Activated T-cell treated with anti-CD3 and anti-CD28 coated beads for 1 hour (primary cell): ENCODE results near the gene ENSA.
A peak's percentile ranks its signal among the peaks of the same experiment; 100 is the strongest.
"Not testable (repeated sequence)": the region's sequence is repeated elsewhere in the genome, so short reads cannot be mapped to it uniquely, and the experiment has no call there.

Experiments used
- DNase-seq: peaks from one replicate; pipeline ENCODE4 v3.0.0-alpha.2; 2020; ENCODE audit warnings: low read depth

Gene ENSA, protein sequence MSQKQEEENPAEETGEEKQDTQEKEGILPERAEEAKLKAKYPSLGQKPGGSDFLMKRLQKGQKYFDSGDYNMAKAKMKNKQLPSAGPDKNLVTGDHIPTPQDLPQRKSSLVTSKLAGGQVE

DNA sequence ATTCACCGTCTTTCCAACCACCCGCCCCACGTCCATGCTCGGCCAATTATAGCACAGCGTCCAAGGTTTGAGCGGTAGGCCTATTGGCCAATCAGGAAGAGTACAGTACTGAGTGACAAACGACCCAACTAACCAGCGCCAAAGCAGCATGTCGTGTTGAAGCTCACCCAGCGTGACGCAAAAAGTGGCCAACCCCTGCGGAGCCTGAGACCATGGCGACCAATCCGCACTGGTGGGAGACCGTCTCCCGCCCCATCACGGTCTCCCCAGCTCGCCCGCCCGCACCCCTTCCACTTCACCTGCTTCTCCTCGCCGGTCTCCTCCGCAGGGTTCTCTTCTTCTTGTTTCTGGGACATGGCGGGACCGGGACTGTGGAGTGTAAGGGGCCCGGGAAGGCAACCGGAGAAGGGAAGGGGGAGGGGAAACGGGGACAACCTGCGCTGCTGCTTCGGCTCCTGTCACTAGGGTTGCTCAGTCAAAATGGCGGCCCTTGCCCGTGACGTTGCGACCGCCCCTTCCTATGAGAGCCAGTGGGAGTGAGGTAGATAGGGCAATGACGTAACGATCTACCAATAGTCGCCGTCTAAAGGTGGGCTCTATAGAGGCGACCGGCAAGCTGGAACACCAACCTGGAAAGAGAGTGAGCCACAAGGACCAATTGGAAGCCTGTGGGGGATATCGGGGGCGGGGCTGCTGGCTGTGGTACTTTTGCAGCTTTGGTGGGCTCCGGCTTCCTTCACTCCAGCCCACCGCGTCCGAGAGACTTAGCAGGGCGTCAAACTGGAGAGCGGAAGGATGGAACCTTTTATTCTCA, at the start of gene ENSA:
ENSA (minus strand) TSS at position 498 of the 814 bp plus-strand sequence; CDS start at position 356, 142 bp downstream.
- peak; percentile 85 for DNase-seq

DNA sequence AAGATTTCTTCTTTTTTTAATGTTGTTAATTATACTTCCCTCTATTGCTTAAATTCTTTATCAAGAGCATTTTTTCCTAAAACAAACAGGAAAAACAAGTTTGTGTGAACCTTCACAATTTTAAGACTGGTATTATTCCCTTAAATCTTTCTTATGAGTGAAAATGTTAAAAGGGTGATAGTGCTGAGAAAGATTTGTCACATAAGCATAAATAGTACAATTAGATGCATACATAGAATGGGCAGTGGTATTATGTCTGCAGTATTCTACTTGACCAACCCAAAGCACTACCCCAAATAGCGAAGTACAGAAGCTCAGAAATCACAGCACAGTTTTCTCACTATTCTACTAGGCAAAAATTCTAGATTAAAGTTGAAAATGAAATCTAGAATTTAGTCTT, 49.6 kb upstream of the ENSA start:
- no peak for DNase-seq

DNA sequence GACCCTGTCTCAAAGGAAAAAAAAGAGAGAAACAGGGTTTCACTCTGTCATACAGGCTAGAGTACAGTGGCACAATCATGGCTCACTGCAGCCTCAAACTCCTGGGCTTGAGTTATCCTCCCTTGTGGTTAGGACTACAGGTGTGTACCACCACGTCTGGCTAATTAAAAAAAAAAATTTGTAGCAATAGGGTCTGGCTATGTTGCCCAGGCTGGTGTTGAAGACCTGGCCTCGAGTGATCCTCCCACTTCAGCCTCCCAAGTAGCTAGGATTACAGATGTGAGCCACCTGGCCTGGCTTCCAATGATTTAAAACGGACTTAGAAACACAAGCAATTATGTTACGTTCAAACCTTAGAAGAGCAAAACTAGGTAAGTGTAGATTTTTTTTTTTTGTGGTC, 45.5 kb upstream of the ENSA start:
- DNase-seq: no peak

DNA sequence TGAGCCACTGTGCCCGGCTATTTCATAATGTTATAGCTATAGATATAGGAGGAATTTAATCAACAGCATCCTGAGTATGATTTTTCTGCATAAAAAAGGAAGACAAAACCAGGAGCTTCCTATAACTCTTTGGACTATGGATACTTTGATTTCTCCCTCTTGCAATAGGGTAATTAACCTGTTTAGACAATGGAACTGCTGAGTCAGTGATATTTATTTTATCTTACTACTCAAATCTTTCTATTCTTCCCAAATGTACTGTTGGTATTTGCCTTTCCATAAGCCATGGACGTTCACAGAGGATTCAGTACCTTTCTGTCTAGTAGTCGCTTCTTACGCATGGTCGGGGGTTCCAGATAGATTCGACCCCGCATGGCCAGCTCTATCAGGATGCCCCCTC, 33.9 kb upstream of the ENSA start:
- no peak for DNase-seq

DNA sequence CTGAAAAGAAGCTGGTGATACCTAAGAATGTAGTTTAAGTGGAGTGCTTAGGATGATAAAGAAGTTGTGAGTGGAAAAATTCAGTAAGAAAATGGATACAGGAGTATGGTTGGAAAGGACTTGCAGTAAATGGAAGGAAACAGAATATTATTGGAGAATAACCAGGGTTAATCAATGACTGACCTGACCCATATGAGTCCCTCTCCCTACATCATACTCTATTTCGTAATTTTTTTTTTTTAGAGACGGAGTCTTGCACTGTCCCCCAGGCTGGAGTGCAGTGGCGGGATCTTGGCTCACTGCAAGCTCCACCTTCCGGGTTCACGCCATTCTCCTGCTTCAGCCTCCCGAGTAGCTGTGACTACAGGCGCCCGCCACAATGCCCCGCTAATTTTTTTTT, 33.4 kb upstream of the ENSA start:
- no peak for DNase-seq

DNA sequence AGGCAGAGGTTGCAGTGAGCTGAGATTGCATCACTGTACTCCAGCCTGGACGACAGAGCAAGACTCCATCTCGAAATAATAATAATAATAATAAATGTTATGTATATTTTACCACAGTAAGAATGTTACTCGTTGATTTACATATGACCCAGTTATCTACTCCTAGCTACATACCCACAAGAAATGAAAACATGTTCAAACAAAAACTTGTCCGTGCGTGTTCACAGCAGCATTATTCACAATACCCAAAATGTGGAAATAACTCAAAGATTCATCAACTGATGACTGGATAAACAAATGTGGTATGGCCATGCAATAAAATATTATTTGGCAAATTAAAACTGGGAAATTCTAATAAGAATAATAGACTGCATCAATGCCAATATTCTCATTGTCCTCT, 31.7 kb upstream of the ENSA start:
- DNase-seq: no peak

DNA sequence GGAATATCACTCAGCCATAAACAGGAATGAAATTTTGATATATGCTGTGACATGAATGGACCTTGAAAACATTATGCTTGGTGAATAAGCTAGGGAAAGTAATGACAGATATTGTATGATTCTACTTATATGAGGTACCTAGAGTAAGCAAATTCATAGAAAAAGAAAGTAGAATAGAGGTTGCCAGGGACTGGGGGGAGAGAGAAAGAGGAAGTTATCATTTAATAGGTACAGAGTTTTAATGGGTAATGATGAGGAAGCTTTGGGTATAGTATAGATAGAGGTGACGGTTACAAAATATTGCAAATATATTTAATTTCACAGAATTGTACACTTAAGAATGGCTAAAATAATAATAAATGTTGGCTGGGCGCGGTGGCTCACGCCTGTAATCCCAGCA, 31.2 kb upstream of the ENSA start:
- no peak for DNase-seq

DNA sequence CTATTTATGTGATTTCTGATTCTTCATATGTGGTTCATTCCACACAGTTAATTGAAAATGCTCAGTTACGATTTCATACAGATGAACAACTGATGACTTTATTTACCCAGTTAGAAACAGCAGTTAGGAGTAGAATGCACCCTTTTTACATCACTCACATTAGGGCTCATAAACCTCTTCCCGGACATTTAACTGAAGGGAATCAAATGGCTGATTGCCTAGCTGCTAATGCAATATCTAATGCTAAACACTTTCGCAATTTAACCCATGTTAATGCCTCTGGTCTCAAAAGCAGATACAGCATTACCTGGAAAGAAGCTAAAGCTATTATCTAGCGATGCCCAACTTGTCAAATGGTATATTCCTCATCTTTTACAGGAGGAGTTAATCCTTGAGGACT, 27.7 kb upstream of the ENSA start:
- DNase-seq: not testable (repeated sequence)

DNA sequence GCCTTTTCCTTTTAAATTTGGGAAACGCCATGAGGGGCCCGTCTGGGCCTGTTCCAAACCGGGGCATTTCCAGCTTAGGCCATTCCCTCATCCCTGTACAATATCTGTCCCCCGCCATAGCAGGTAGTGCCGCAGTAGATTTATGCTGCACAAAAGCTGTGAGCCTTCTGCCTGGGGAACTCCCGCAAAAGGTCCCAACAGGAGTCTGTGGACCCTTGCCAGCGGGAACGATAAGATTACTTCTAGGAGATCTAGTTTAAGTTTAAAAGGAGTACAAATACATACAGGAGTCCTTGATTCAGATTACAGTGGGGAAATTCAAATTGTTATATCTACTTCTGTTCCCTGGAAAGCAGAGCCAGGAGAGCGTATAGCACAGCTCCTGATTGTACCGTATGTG, 25.2 kb upstream of the ENSA start:
- DNase-seq: not testable (repeated sequence)

DNA sequence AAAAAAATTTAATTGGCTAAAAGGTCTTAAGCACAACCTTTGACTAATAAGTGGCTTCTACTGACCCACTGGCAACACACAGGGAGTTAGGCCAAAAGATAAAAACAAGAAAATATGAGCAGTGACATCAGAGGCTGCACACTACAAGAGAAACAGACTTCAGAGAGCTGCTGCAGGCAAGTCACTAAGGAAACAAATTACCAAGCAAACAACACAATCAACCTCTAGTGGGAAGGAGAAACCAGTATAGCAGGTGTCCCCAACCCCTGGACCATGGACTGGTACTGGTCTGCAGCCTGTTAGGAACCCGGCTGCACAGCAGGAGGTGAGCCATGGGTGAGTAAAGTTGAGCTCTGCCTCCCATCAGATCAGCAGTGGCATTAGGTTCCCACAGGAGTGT, 20.8 kb upstream of the ENSA start:
- no peak for DNase-seq

DNA sequence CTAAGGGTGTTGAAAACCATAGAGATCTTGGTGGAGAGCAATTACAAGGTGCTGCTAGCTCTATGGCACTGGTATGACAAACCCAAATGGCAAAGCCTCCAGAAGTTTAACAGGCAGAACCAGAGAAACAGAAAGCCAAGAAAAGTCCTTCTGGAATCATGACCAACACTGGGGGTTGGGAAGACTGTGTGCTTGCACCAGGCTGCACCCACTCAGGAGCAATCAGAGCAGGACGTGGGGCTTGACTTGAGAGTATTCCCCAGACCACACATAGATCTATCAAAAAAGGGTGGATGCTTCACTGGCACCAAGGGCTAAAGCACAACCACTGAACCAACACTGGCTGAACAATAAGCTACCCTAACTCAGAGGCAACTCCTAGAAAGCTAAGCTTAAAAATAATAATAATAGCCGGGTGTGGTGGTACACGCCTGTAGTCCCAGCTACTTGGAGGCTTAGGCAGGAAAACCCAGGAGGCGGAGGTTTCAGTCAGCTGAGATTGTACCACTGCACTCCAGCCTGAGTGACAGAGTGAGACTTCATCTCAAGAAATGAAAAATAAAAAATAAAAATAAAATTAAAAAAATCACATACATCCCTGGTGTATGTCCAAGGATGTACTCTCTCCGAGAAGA, 20.1 kb upstream of the ENSA start:
- no peak for DNase-seq

DNA sequence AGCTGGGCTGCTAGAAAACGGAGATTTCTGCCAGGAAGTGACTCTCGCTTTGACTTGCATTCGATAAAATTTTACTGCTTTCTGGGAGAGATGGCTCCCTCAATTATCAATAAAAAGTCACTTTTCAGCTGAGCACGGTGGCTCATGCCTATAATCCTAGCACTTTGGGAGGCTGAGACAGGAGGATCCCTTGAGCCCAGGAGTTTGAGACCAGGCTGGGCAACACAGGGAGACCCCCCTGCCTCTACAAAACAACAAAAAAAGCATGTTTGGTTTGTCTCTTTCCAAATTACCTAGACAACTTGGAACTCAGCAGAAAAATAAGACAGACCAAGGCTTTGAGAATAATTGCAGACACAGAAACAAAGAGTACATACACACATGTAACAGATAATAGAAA, 12.9 kb upstream of the ENSA start:
- no peak for DNase-seq

DNA sequence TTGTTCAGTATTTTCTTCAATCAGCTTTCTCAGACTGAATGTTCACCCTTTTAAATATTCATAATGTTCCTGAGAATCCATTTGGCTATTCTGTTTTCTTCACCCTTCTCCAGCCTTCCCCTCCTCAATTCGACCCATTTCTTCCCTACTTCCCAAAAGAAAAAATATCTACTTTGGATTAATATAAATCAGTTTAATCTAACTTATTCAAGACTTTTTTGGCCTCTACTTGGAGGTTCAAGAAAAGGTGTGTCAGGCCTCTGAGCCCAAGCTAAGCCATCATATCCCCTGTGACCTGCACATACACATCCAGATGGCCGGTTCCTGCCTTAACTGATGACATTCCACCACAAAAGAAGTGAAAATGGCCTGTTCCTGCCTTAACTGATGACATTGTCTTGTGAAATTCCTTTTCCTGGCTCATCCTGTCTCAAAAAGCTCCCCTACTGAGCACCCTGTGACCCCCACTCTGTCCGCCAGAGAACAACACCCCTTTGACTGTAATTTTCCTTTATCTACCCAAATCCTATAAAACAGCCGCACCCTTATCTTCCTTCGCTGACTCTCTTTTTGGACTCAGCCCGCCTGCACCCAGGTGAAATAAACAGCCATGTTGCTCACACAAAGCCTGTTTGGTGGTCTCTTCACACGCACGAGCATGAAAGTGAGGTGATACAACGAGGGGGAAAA, 11.9 kb upstream of the ENSA start:
- DNase-seq: not testable (repeated sequence)

DNA sequence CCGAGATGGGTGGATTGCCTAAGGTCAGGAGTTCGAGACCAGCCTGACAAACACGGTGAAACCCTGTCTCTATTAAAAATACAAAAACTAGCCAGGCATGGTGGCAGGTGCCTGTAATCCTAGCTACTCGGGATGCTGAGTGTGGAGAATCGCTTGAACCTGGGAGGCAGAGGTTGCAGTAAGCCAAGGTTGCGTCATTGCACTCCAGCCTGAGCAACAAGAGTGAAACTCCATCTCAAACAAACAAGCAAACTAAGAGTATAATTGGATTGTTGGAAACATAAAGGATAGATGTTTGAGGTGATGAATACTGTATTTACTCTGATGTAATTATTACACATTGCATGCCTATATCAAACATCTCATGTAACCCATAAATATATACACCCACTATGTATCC, 9.0 kb upstream of the ENSA start:
- DNase-seq: not testable (repeated sequence)

DNA sequence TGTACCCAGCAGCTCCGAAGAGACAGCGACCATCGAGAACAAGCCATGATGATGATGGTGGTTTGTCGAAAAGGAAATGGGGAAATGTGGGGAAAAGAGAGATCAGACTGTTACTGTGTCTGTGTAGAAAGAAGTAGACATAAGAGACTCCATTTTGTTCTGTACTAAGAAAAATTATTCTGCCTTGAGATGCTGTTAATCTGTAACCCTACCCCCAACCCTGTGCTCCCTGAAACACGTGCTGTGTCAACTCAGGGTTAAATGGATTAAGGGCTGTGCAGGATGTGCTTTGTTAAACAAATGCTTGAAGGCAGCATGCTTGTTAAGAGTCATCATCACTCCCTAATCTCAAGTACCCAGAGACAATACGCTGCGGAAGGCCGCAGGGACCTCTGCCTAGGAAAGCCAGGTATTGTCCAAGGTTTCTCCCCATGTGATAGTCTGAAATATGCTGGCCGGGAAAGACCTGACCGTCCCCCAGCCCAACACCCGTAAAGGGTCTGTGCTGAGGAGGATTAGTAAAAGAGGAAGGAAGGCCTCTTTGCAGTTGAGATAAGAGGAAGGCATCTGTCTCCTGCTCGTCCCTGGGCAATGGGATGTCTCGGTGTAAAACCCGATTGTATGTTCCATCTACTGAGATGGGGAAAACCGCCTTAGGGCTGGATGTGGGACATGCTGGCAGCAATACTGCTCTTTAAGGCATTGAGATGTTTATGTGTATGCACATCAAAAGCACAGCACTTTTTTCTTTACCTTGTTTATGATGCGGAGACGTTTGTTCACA, 5.6 kb upstream of the ENSA start:
- not testable (repeated sequence) for DNase-seq

DNA sequence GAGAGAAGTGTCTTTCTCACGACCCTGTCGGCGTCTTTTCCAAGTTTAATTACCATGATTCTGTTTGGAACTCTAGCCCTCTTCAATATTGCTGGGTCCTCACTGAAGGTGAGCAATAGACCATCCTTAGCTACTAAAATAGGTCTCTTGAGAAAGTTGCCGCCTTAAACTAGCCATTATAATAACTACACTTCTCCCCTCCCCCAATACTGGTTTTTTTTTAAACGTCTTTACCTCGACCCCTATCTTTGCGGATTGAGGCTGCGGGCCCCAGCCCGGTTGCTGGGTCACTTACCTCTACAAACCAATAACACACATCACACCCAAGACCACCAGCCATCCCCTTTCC, 672 bp downstream of the ENSA start:
- no peak for DNase-seq

DNA sequence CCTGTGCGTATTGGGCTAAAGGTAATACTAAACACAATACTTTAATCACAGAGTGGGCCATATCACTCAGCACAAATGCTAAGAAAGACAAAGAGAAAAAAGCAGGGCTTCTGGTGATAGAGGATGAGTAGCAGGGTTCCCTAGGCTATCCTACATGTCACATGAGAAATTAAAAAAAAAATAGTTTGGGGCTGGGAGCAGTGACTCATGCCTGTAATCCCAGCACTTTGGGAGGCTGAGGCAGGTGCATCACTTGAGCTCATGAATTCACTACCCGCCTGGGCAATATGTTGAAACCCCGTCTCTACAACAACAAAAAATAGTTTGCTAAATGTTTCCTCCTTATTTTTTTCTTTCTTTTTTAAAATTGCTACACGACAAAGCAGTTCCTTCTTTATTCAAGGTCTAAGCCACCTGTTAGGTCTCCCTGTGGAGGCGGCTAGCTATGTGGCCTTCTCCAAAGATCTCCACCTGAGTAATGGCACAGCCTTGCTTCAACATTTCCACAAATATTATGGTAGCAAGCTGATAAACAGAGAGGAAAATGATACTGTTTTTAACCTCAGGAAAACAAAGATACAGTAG, 1.5 kb downstream of the ENSA start:
- DNase-seq: no peak

DNA sequence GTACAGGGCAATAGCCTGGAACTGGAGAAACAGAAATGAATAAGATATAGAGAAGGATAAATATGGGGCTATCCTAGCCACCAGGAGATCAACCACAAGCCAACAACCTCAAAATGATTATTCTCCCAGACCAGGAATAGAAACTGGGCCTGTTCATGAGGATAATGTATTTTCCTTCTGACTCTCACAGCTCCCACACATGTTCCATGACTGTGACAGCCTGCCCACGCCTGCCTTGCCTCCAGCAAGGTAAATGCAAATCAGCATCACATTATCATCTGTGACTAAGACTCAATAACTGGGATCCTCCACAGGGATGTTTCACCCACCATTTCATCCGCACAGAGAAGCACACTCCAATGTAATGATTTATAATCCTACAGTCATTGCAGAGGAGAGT, 3.3 kb downstream of the ENSA start:
- DNase-seq: no peak

DNA sequence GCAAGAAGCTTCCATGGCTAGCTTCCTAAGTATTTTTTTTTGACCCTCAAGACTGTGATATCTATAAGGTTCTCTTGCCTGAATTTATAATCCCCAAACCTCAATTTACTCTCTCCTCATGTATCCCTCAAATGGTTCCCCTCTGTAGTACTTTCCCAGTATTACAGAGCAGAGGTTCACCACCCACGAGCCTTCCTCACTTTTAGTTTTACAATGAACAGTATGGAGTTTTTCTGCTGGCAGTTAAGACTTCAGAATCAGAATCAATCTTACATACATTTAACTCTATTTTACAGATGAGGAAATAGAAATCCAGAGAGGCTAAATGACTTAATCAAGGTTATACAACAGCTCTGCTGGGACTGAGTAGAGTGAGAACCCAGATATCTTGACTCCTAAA, 4.9 kb downstream of the ENSA start:
- DNase-seq: not testable (repeated sequence)

DNA sequence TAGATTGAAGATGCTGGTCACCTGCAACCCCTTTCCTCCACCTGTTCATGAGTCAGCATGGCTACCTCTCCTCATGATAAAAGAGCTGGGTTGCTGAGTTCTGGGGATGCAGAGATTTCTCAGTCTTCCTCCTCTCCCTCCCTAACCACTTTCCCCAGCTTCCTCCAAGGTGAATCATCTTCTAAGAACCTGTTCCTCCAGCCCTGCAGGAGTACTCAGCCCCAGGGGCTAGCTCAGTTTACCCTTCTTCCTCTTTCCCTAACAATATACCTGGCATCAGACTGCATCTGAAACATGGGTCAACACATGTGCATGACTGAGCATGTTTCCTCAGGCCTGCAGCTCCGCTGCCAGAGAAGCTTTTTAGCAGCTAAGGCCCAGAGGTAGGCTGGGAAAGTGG, 5.3 kb downstream of the ENSA start:
- not testable (repeated sequence) for DNase-seq

DNA sequence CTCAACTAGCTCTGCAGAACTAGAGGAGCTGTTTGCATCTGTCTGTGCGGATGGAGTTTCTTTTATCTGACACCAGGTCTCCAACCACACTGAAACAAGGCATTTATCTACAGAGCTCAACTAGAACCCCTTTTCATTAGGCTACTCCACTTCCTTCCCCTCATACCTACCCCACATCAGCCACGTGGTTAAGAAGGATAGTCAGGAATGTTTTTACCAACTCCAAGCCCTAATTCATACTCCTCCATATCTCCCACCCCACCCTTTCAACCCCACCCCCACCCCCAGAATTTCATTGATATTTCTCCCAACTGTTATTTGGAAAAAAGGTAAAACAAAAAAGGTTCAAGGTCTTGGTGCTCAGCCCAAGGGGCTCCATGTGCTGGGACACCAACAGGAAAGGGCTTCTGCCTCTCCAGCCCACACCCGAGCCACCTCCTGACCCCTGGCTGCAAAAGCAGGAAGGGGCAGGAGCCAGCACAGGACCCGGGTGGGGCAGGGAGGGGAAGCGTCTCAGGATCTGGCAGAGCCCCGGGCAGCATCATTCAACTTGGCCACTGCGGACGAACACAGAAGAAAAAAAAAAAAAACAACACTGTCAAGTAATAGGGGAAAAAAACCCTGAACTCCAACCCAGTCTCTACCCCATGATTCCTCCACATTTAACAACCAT, 7.0 kb downstream of the ENSA start:
- no peak for DNase-seq
